Sigmoid colon (tissue), 3 donors: ENCODE measurements around the gene SANBR.

Experiments used
- CTCF ChIP-seq, 4 experiments: fragments of 450-650 bp in 3 of 4; fragments of 200-600 bp in 1 of 4; IDR thresholded peaks; one replicate each; pipeline ENCODE4 v1.5.1; 2016 to 2019; ENCODE audit warnings: antibody characterized with exemption in 4 of 4, mild to moderate bottlenecking in 3 of 4, moderate library complexity in 2 of 4
- POLR2A ChIP-seq, 2 donors: fragments of 450-650 bp; IDR thresholded peaks; one replicate each; pipeline ENCODE4 v1.6.1; 2016; ENCODE audit warnings: antibody characterized with exemption in 2 of 2, mild to moderate bottlenecking in 2 of 2, moderate library complexity in 2 of 2

GRCh38 chr2:61015976-61016375 is 49.7 kb upstream of the SANBR start:
- TF ChIP-seq CTCF (IDR thresholded peaks at IDR 0.05) (no peak), POLR2A (IDR thresholded peaks at IDR 0.05) (no peak)
